ENCODE measurements around the gene KDM4F. TPM values are rescaled to one million over a fixed set of nuclear protein-coding genes. Genes with fewer than 3 reads are reported as not detected.
A peak's percentile ranks its signal among the peaks of the same experiment; 100 is the strongest.

Gene KDM4F
- total and polyA plus RNA-seq, 2 donors (not counting 3 experiments of a cell fraction or from before 2014, with no cell fraction given), result not detected

- POLR2A ChIA-PET, result interaction anchor here (1.0 to 2.4 kb wide), 4 partner anchors 8 to 22 kb away, joined by 3 to 7 read pairs (median 4); partner anchors contain the start of gene SRSF8
- TF ChIP-seq MAX (IDR thresholded peaks at IDR 0.05; ENCODE audit: insufficient read depth, insufficient read length), result no peak
Observed at GRCh38 chr11:95088946-95089619, 39.9 kb downstream of the KDM4F start.

GRCh38 chr11:95089620-95090542, 40.7 kb downstream of the KDM4F start, which contains the start of gene ENDOD1:
Gene ENDOD1 (plus strand): TSS chr11:95089846. CDS start chr11:95089928, 82 bp downstream.
- FAIRE-seq, result peak; percentile 73
- dilution Hi-C loops (cut with MboI; ENCODE audit: extremely low pct_ligation_motif_present, low sequenced_read_pairs) (no loop called here), intact Hi-C loops (cut with micrococcal nuclease) (loop anchor here (1.0 to 5.0 kb wide), 4 partner anchors 18 to 697 kb away; partner anchors contain the start of gene FAM76B)
- Histone ChIP-seq H3K27me3 (ENCODE audit: control insufficient read depth in 2 of 2, insufficient read depth in 2 of 2, low read length in 2 of 2) (no peaks in the 10 kb centered on the region), H3K4me1 (ENCODE audit: control insufficient read depth, extremely low read depth, insufficient read depth, low read length) (peaks cover 10% of the 10 kb centered on the region), H3K9me3 (replicated peaks; ENCODE audit: control insufficient read depth, insufficient read depth, low read length) (no peaks in the 10 kb centered on the region), H2AFZ (ENCODE audit: low read depth, low read length) (peak within 1 kb of the TSS; percentile 98), H4K20me1 (replicated peaks; ENCODE audit: control insufficient read depth, extremely low read depth, insufficient read depth, low read length) (no peaks in the 10 kb centered on the region), H3K4me3 (replicated peaks in 1 of 3; ENCODE audit: insufficient read depth in 1 of 3, low read depth in 1 of 3, low read length in 3 of 3) (peak within 1 kb of the TSS; percentile 31 to 81 (median 67)), H3K79me2 (ENCODE audit: control insufficient read depth, insufficient read depth, low read length) (no peaks in the 10 kb centered on the region), H3K36me3 (ENCODE audit: control insufficient read depth in 2 of 2, extremely low read depth in 1 of 2, insufficient read depth in 2 of 2, low read length in 2 of 2) (no peaks in the 10 kb centered on the region), H3K9ac (replicated peaks; ENCODE audit: extremely low read depth, insufficient read depth, low read length) (peak within 1 kb of the TSS; percentile 58), H3K9me1 (replicated peaks; ENCODE audit: control insufficient read depth, extremely low read depth, insufficient read depth, low read length) (no peaks in the 10 kb centered on the region), H3K27ac (ENCODE audit: insufficient read depth, low read depth, low read length) (peak within 1 kb of the TSS; percentile 39), H3K4me2 (ENCODE audit: insufficient read depth, low read length) (peak within 1 kb of the TSS; percentile 67)
- ChIA-PET POLR2A (interaction anchor here (0.9 to 2.4 kb wide), 7 partner anchors 9 to 47 kb away, joined by 3 to 7 read pairs (median 4); partner anchors contain the start of gene SRSF8), CTCF (interaction anchor here (1.0 to 8.8 kb wide), 13 partner anchors 9 to 615 kb away, joined by 3 to 91 read pairs (median 11); partner anchors contain the start of gene SRSF8)
- peak; percentile 87 for DNase-seq (ENCODE audit: low read depth, low spot score)
- no TSS peak for BruUV-seq (replicated peaks)
- TF ChIP-seq POLR2A (IDR thresholded peaks at IDR 0.05; ENCODE audit: low read depth, low read length) (peak; percentile 17), MAX (IDR thresholded peaks at IDR 0.05; ENCODE audit: insufficient read depth, insufficient read length) (no peak), MYC (IDR thresholded peaks at IDR 0.05; ENCODE audit: low read depth, low read length) (no peak), CTCF (IDR thresholded peaks at IDR 0.05; ENCODE audit: extremely low read depth in 1 of 2, insufficient read depth in 1 of 2, low read depth in 1 of 2, low read length in 2 of 2) (peak in 1 of 2 donors; percentile 5), FOS (IDR thresholded peaks at IDR 0.05; ENCODE audit: borderline replicate concordance, insufficient read depth, low read length) (no peak), POLR2AphosphoS5 (IDR thresholded peaks at IDR 0.05; ENCODE audit: insufficient read depth, low read depth, low read length) (peak; percentile 68)

More at GRCh38 chr11:95088946-95089619, 39.9 kb downstream of the KDM4F start:
- CTCF ChIA-PET, result interaction anchor here (1.3 to 8.8 kb wide), 12 partner anchors 9 to 616 kb away, joined by 3 to 91 read pairs (median 12); partner anchors contain the start of gene SRSF8
- no peaks in the 10 kb centered on the region for H3K27me3 ChIP-seq (ENCODE audit: control insufficient read depth in 2 of 2, insufficient read depth in 2 of 2, low read length in 2 of 2)
- H4K20me1 ChIP-seq (replicated peaks; ENCODE audit: control insufficient read depth, extremely low read depth, insufficient read depth, low read length), result no peaks in the 10 kb centered on the region
- no peaks in the 10 kb centered on the region for H3K9me3 ChIP-seq (replicated peaks; ENCODE audit: control insufficient read depth, insufficient read depth, low read length)
- H3K27ac ChIP-seq (ENCODE audit: insufficient read depth, low read depth, low read length), result peak overlapping the region; percentile 39
- H3K36me3 ChIP-seq (ENCODE audit: control insufficient read depth in 2 of 2, extremely low read depth in 1 of 2, insufficient read depth in 2 of 2, low read length in 2 of 2), result no peaks in the 10 kb centered on the region
- BruUV-seq (replicated peaks), result no TSS peak
- H3K4me2 ChIP-seq (ENCODE audit: insufficient read depth, low read length), result peak overlapping the region; percentile 56
- H3K4me1 ChIP-seq (ENCODE audit: control insufficient read depth, extremely low read depth, insufficient read depth, low read length), result peaks cover 10% of the 10 kb centered on the region
- dilution Hi-C loops (cut with MboI; ENCODE audit: extremely low pct_ligation_motif_present, low sequenced_read_pairs) (no loop called here), intact Hi-C loops (cut with micrococcal nuclease) (loop anchor here (1.0 to 5.0 kb wide), 4 partner anchors 19 to 698 kb away; partner anchors contain the start of gene FAM76B)
- H3K79me2 ChIP-seq (ENCODE audit: control insufficient read depth, insufficient read depth, low read length), result no peaks in the 10 kb centered on the region
- H3K9me1 ChIP-seq (replicated peaks; ENCODE audit: control insufficient read depth, extremely low read depth, insufficient read depth, low read length), result no peaks in the 10 kb centered on the region
- peak overlapping the region; percentile 98 for H2AFZ ChIP-seq (ENCODE audit: low read depth, low read length)
- DNase-seq (ENCODE audit: low read depth, low spot score) (no peak), FAIRE-seq (peak; percentile 58)
- H3K9ac ChIP-seq (replicated peaks; ENCODE audit: extremely low read depth, insufficient read depth, low read length), result peak overlapping the region; percentile 58
- peak overlapping the region; percentile 31 to 81 (median 67) for H3K4me3 ChIP-seq (replicated peaks in 1 of 3; ENCODE audit: insufficient read depth in 1 of 3, low read depth in 1 of 3, low read length in 3 of 3)

Measured in endothelial cell of umbilical vein (primary cell).